Activated T-cell treated with anti-CD3 and anti-CD28 coated beads, Interleukin-2, amount 50 U/mL, for 4 hours (primary cell): Measurements from ENCODE around the gene MOB3B. TPM values are rescaled to one million over a fixed set of nuclear protein-coding genes. Genes with fewer than 3 reads are reported as not detected.
"Not testable (repeated sequence)": the region's sequence is repeated elsewhere in the genome, so short reads cannot be mapped to it uniquely, and the experiment has no call there.

Experiments used
- ATAC-seq, 2 donors: fragments of 200-7000 bp; cut with Tn5 transposase; one replicate each; pipeline ENCODE4 v1.10.0; 2021
- DNase-seq: peaks from one replicate; pipeline ENCODE4 v3.0.0-alpha.2; 2020
- H3K27me3 Mint-ChIP-seq: one replicate; pipeline ENCODE4 v1.8.0; 2021; ENCODE audit warnings: low read depth, mixed read lengths
- H3K36me3 Mint-ChIP-seq: one replicate; pipeline ENCODE4 v1.8.0; 2022; ENCODE audit warnings: mixed read lengths; ENCODE audit not compliant: insufficient read depth
- H3K4me1 Mint-ChIP-seq: one replicate; pipeline ENCODE4 v1.8.0; 2021; ENCODE audit warnings: low read depth, mixed read lengths
- H3K4me3 Mint-ChIP-seq: one replicate; pipeline ENCODE4 v1.8.0; 2021; ENCODE audit warnings: mild to moderate bottlenecking, moderate library complexity, mixed read lengths
- H3K9me3 Mint-ChIP-seq: one replicate; pipeline ENCODE4 v1.8.0; 2021; ENCODE audit warnings: mixed read lengths
- total RNA-seq, 3 donors: library from RNA; stranded (reverse); gene quantifications; one replicate each; pipeline ENCODE4 v1.2.1, GENCODE V29; 2021

Gene MOB3B
- total RNA-seq, 3 donors from 2014 or later = 0.45 to 0.96 (median 0.57) TPM

- Mint-ChIP-seq H3K36me3 (no peaks in the 10 kb centered on the region), H3K9me3 (no peaks in the 10 kb centered on the region), H3K4me3 (no peak overlapping the region), H3K4me1 (no peaks in the 10 kb centered on the region), H3K27me3 (no peaks in the 10 kb centered on the region)
- ATAC-seq (no peak), DNase-seq (no peak)
Observed at GRCh38 chr9:27470291-27470856, 59.2 kb downstream of the MOB3B start.

GRCh38 chr9:27469550-27469949 lies 60.1 kb downstream of the MOB3B start:
- no peak overlapping the region for H3K4me3 Mint-ChIP-seq
- H3K9me3 Mint-ChIP-seq = no peaks in the 10 kb centered on the region
- ATAC-seq = no peak
- DNase-seq = no peak
- no peaks in the 10 kb centered on the region for H3K36me3 Mint-ChIP-seq
- H3K27me3 Mint-ChIP-seq = no peaks in the 10 kb centered on the region
- H3K4me1 Mint-ChIP-seq = no peaks in the 10 kb centered on the region

- H3K9me3 Mint-ChIP-seq = no peaks in the 10 kb centered on the region
- H3K4me1 Mint-ChIP-seq = no peaks in the 10 kb centered on the region
- DNase-seq (no peak), ATAC-seq (peak in 1 of 2 donors; percentile 14)
- no peak overlapping the region for H3K4me3 Mint-ChIP-seq
- H3K36me3 Mint-ChIP-seq = no peaks in the 10 kb centered on the region
- H3K27me3 Mint-ChIP-seq = no peaks in the 10 kb centered on the region
Observed at GRCh38 chr9:27468462-27469110, 61.0 kb downstream of the MOB3B start.

- no peak overlapping the region for H3K4me3 Mint-ChIP-seq
- no peaks in the 10 kb centered on the region for H3K4me1 Mint-ChIP-seq
- H3K36me3 Mint-ChIP-seq = no peaks in the 10 kb centered on the region
- ATAC-seq (no peak), DNase-seq (no peak)
- no peaks in the 10 kb centered on the region for H3K27me3 Mint-ChIP-seq
- H3K9me3 Mint-ChIP-seq = no peaks in the 10 kb centered on the region
Observed at GRCh38 chr9:27468000-27468399, 61.6 kb downstream of the MOB3B start.

- no peaks in the 10 kb centered on the region for H3K4me1 Mint-ChIP-seq
- no peak overlapping the region for H3K4me3 Mint-ChIP-seq
- ATAC-seq (no peak), DNase-seq (no peak)
- no peaks in the 10 kb centered on the region for H3K9me3 Mint-ChIP-seq
- no peaks in the 10 kb centered on the region for H3K36me3 Mint-ChIP-seq
- no peaks in the 10 kb centered on the region for H3K27me3 Mint-ChIP-seq
Observed at GRCh38 chr9:27467486-27467885, 62.1 kb downstream of the MOB3B start.

- not testable (repeated sequence) for DNase-seq, H3K4me1 Mint-ChIP-seq, ATAC-seq, H3K4me3 Mint-ChIP-seq, H3K9me3 Mint-ChIP-seq, H3K27me3 Mint-ChIP-seq, H3K36me3 Mint-ChIP-seq
Observed at GRCh38 chr9:27466516-27466915, 63.1 kb downstream of the MOB3B start.

GRCh38 chr9:27464950-27465349 lies 64.7 kb downstream of the MOB3B start:
- H3K27me3 Mint-ChIP-seq = not testable (repeated sequence)

GRCh38 chr9:27462846-27463245 lies 66.8 kb downstream of the MOB3B start:
- Mint-ChIP-seq H3K36me3 (peaks cover 1% of the 10 kb centered on the region), H3K4me3 (no peak overlapping the region), H3K4me1 (peaks cover 2% of the 10 kb centered on the region), H3K27me3 (no peaks in the 10 kb centered on the region), H3K9me3 (no peaks in the 10 kb centered on the region)
- ATAC-seq (no peak), DNase-seq (no peak)

More at GRCh38 chr9:27464950-27465349, 64.7 kb downstream of the MOB3B start:
- ATAC-seq, H3K4me3 Mint-ChIP-seq, DNase-seq, H3K36me3 Mint-ChIP-seq, H3K9me3 Mint-ChIP-seq, H3K4me1 Mint-ChIP-seq: not testable (repeated sequence)

GRCh38 chr9:27462434-27462833 lies 67.2 kb downstream of the MOB3B start:
- no peaks in the 10 kb centered on the region for H3K27me3 Mint-ChIP-seq
- H3K36me3 Mint-ChIP-seq = peaks cover 1% of the 10 kb centered on the region
- H3K9me3 Mint-ChIP-seq = no peaks in the 10 kb centered on the region
- no peak overlapping the region for H3K4me3 Mint-ChIP-seq
- ATAC-seq = no peak
- peaks cover 6% of the 10 kb centered on the region for H3K4me1 Mint-ChIP-seq
- DNase-seq = no peak

GRCh38 chr9:27460226-27461023 lies 69.2 kb downstream of the MOB3B start:
- peaks cover 7% of the 10 kb centered on the region for H3K4me1 Mint-ChIP-seq
- DNase-seq = no peak

GRCh38 chr9:27457445-27457844 lies 72.2 kb downstream of the MOB3B start:
- DNase-seq (no peak), ATAC-seq (no peak)
- H3K9me3 Mint-ChIP-seq = no peaks in the 10 kb centered on the region
- H3K36me3 Mint-ChIP-seq = peaks cover 5% of the 10 kb centered on the region
- H3K4me3 Mint-ChIP-seq = no peak overlapping the region
- peaks cover 7% of the 10 kb centered on the region for H3K4me1 Mint-ChIP-seq
- H3K27me3 Mint-ChIP-seq = no peaks in the 10 kb centered on the region

More at GRCh38 chr9:27460226-27461023, 69.2 kb downstream of the MOB3B start:
- Mint-ChIP-seq H3K4me3 (no peak overlapping the region), H3K9me3 (no peaks in the 10 kb centered on the region), H3K27me3 (no peaks in the 10 kb centered on the region), H3K36me3 (peaks cover 1% of the 10 kb centered on the region)
- ATAC-seq = no peak

- Mint-ChIP-seq H3K36me3 (peaks cover 4% of the 10 kb centered on the region), H3K4me1 (peaks cover 6% of the 10 kb centered on the region), H3K9me3 (no peaks in the 10 kb centered on the region), H3K27me3 (no peaks in the 10 kb centered on the region), H3K4me3 (no peak overlapping the region)
- DNase-seq = no peak
- ATAC-seq = no peak
Observed at GRCh38 chr9:27453860-27454553, 75.6 kb downstream of the MOB3B start.

GRCh38 chr9:27451207-27451797 lies 78.3 kb downstream of the MOB3B start:
- ATAC-seq = no peak
- Mint-ChIP-seq H3K4me1 (no peaks in the 10 kb centered on the region), H3K27me3 (no peaks in the 10 kb centered on the region), H3K9me3 (no peaks in the 10 kb centered on the region), H3K36me3 (peaks cover 11% of the 10 kb centered on the region), H3K4me3 (no peak overlapping the region)
- DNase-seq = no peak

- no peaks in the 10 kb centered on the region for H3K4me1 Mint-ChIP-seq
- DNase-seq (no peak), ATAC-seq (no peak)
- no peaks in the 10 kb centered on the region for H3K9me3 Mint-ChIP-seq
- no peaks in the 10 kb centered on the region for H3K27me3 Mint-ChIP-seq
- H3K36me3 Mint-ChIP-seq = peaks cover 11% of the 10 kb centered on the region
- no peak overlapping the region for H3K4me3 Mint-ChIP-seq
Observed at GRCh38 chr9:27450752-27451151, 78.9 kb downstream of the MOB3B start.
